ENCODE data around the gene BTK.

The BTK gene

DNA sequence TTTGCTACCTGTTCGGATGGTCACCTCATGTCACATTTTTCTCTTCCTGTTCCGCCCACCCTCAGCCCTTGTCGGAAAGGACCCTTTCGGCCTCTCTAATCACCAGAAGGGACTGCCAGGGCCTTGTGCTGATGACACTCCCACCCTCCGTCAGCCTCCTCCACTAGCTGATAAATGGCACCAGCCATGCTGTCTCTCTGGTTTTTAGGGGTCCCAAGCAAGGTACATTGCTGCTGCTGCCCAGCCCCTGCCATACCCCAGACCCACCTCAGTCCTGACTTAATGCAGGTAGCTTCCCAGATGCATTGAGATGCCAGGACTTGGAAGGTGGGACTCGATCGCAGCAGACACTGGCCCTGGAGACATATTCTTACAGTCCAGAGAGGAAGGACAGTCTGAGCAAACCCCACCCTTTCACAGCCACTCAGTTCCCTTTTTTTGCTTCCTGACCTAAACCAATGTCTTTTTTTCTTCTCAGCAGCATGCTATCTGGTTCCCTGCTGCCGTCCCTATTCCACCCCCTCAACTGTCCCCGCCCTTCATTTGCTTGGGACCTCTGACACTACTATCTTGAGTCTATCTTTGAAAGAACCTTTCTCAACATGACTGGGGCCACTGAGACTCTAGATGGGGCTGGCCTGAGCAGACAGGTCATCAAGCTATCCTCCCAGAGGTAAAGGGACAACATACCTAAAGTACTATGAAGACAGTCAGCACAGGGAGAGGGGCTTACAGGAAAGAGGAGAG, at the start of gene BTK:
Gene BTK, minus strand, starts transcription at position 397 of the 747 bp plus-strand sequence. CDS start 10,907 bp downstream, outside the sequence.
- H3K9me3 ChIP-seq (ENCODE audit: insufficient read depth, low read length): no peaks in the 10 kb centered on the region
- H3K79me2 ChIP-seq (ENCODE audit: insufficient read depth, low read length): peaks cover 40% of the 10 kb centered on the region
- peak within 1 kb of the TSS; percentile 84 for H3K9ac ChIP-seq (ENCODE audit: low read length)
- no peaks in the 10 kb centered on the region for H4K20me1 ChIP-seq (ENCODE audit: low read depth, low read length)
- H3K27me3 ChIP-seq (ENCODE audit: low read length): no peaks in the 10 kb centered on the region
- H3F3A ChIP-seq (ENCODE audit: insufficient read depth): peaks cover 11% of the 10 kb centered on the region; the same call in 1 of the 2 replicates
- H3K4me3 ChIP-seq (ENCODE audit: insufficient read depth, low read length, poor library complexity, severe bottlenecking): peak within 1 kb of the TSS; percentile 66
- peak within 1 kb of the TSS; percentile 29 for H2AFZ ChIP-seq (ENCODE audit: low read depth, low read length, severe bottlenecking)
- TF ChIP-seq EZH2phosphoT487 (conservative IDR thresholded peaks at IDR 0.05; ENCODE audit: low read length): no peak
- TF ChIP-seq, protein P1, sequence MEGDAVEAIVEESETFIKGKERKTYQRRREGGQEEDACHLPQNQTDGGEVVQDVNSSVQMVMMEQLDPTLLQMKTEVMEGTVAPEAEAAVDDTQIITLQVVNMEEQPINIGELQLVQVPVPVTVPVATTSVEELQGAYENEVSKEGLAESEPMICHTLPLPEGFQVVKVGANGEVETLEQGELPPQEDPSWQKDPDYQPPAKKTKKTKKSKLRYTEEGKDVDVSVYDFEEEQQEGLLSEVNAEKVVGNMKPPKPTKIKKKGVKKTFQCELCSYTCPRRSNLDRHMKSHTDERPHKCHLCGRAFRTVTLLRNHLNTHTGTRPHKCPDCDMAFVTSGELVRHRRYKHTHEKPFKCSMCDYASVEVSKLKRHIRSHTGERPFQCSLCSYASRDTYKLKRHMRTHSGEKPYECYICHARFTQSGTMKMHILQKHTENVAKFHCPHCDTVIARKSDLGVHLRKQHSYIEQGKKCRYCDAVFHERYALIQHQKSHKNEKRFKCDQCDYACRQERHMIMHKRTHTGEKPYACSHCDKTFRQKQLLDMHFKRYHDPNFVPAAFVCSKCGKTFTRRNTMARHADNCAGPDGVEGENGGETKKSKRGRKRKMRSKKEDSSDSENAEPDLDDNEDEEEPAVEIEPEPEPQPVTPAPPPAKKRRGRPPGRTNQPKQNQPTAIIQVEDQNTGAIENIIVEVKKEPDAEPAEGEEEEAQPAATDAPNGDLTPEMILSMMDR (IDR thresholded peaks at IDR 0.05; ENCODE audit: insufficient read depth, low read length, poor library complexity, severe bottlenecking): no peak
- H3K27ac ChIP-seq (ENCODE audit: low read depth, low read length): peak within 1 kb of the TSS; percentile 82
- H3K9me2 ChIP-seq (replicated peaks; ENCODE audit: insufficient read depth, low read length): no peaks in the 10 kb centered on the region
- peak within 1 kb of the TSS; percentile 79 for H3K4me2 ChIP-seq (ENCODE audit: low read depth, low read length, poor library complexity, severe bottlenecking)
- no peaks in the 10 kb centered on the region for H3K36me3 ChIP-seq (ENCODE audit: low read length)

DNA sequence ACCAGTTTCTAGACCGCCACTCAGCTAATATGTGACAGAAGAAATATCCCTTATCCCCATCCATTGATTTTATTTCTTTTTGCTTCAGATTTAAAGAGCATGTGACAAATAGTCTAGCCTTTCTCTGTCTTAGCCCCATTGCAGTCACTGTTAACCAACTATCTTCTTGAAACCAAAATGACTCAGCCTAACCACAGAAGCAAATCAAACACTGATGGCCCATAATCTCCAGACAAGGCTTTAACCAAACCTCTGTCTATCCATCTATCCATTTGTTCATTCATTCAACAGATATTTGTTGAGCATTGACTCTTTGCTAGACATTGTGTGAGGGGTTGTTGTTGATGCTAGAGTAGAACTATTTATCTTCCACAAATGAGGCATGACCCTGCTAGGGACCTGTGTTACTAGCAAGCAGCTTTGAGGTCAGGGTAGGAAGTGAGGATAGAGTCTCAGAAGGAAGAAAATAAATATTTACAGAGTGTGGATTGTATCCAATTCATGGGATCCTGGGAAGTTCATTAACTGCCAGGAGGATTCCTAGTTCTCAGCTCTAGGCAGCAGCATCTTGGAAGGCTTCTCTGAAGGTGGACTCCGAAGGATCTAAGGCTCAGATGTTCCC, 44.6 kb upstream of the BTK start:
- no peak overlapping the region for H3K27ac ChIP-seq (ENCODE audit: low read depth, low read length)
- no peaks in the 10 kb centered on the region for H3K9me3 ChIP-seq (ENCODE audit: insufficient read depth, low read length)
- no peaks in the 10 kb centered on the region for H3K79me2 ChIP-seq (ENCODE audit: insufficient read depth, low read length)
- H2AFZ ChIP-seq (ENCODE audit: low read depth, low read length, severe bottlenecking): no peak overlapping the region
- H3K9ac ChIP-seq (ENCODE audit: low read length): no peak overlapping the region
- no peak overlapping the region for H3K4me2 ChIP-seq (ENCODE audit: low read depth, low read length, poor library complexity, severe bottlenecking)
- no peaks in the 10 kb centered on the region for H3F3A ChIP-seq (ENCODE audit: insufficient read depth)
- no peaks in the 10 kb centered on the region for H3K9me2 ChIP-seq (replicated peaks; ENCODE audit: insufficient read depth, low read length)
- no peak overlapping the region for H3K4me3 ChIP-seq (ENCODE audit: insufficient read depth, low read length, poor library complexity, severe bottlenecking)
- TF ChIP-seq EZH2phosphoT487 (conservative IDR thresholded peaks at IDR 0.05; ENCODE audit: low read length): no peak
- TF ChIP-seq, protein P1 (IDR thresholded peaks at IDR 0.05; ENCODE audit: insufficient read depth, low read length, poor library complexity, severe bottlenecking): no peak
- H4K20me1 ChIP-seq (ENCODE audit: low read depth, low read length): no peaks in the 10 kb centered on the region
- no peaks in the 10 kb centered on the region for H3K36me3 ChIP-seq (ENCODE audit: low read length)
- no peaks in the 10 kb centered on the region for H3K27me3 ChIP-seq (ENCODE audit: low read length)

- H3K27me3 ChIP-seq (ENCODE audit: low read length): no peaks in the 10 kb centered on the region
- H3K27ac ChIP-seq (ENCODE audit: low read depth, low read length): no peak overlapping the region
- no peak overlapping the region for H3K4me2 ChIP-seq (ENCODE audit: low read depth, low read length, poor library complexity, severe bottlenecking)
- no peaks in the 10 kb centered on the region for H3F3A ChIP-seq (ENCODE audit: insufficient read depth)
- H3K9ac ChIP-seq (ENCODE audit: low read length): no peak overlapping the region
- H3K9me3 ChIP-seq (ENCODE audit: insufficient read depth, low read length): no peaks in the 10 kb centered on the region
- no peak overlapping the region for H3K4me3 ChIP-seq (ENCODE audit: insufficient read depth, low read length, poor library complexity, severe bottlenecking)
- H3K9me2 ChIP-seq (replicated peaks; ENCODE audit: insufficient read depth, low read length): no peaks in the 10 kb centered on the region
- no peaks in the 10 kb centered on the region for H3K79me2 ChIP-seq (ENCODE audit: insufficient read depth, low read length)
- no peak overlapping the region for H2AFZ ChIP-seq (ENCODE audit: low read depth, low read length, severe bottlenecking)
- no peak for TF ChIP-seq EZH2phosphoT487 (conservative IDR thresholded peaks at IDR 0.05; ENCODE audit: low read length)
- TF ChIP-seq, protein P1 (IDR thresholded peaks at IDR 0.05; ENCODE audit: insufficient read depth, low read length, poor library complexity, severe bottlenecking): no peak
- H4K20me1 ChIP-seq (ENCODE audit: low read depth, low read length): no peaks in the 10 kb centered on the region
- no peaks in the 10 kb centered on the region for H3K36me3 ChIP-seq (ENCODE audit: low read length)
Measured at GRCh38 chrX:101429934-101430333, 43.9 kb upstream of the BTK start.

Measured in SU-DHL-6 (cell line).